Epithelial cell of proximal tubule (primary cell): ENCODE measurements around the gene GLRX. TPM values are rescaled to one million over a fixed set of nuclear protein-coding genes. Genes with fewer than 3 reads are reported as not detected.

Source experiments
- DNase-seq: peaks from one replicate; pipeline ENCODE4 v3.0.0-alpha.2; 2011; ENCODE audit warnings: low read depth
- H3K4me3 ChIP-seq: 2 replicates; pipeline ENCODE4 v1.5.1; 2011; ENCODE audit warnings: low read depth, mild to moderate bottlenecking, low read length
- CTCF ChIP-seq: conservative IDR thresholded peaks from 2 replicates; pipeline ENCODE4 v1.5.1; 2012; ENCODE audit warnings: low read depth, mild to moderate bottlenecking, low read length
- total RNA-seq: library from RNA; depleted of rRNA; stranded (reverse); fragments of >200 nt; gene quantifications from 2 replicates; pipeline ENCODE4 v1.2.3, GENCODE V29; 2015

Gene GLRX
- total RNA-seq, 1 donor from 2014 or later: 147 TPM

GRCh38 chr5:95780597-95780996 lies 41.9 kb downstream of the GLRX start:
- DNase-seq: no peak
- TF ChIP-seq CTCF: no peak
- no peak overlapping the region for H3K4me3 ChIP-seq

- DNase-seq: no peak
- no peak overlapping the region for H3K4me3 ChIP-seq
- no peak for TF ChIP-seq CTCF
Measured at GRCh38 chr5:95779611-95780010, 42.9 kb downstream of the GLRX start.

GRCh38 chr5:95778713-95779436 lies 43.7 kb downstream of the GLRX start:
- no peak overlapping the region for H3K4me3 ChIP-seq
- no peak for TF ChIP-seq CTCF
- no peak for DNase-seq

GRCh38 chr5:95777441-95777840 lies 45.1 kb downstream of the GLRX start:
- TF ChIP-seq CTCF: no peak
- H3K4me3 ChIP-seq: no peak overlapping the region
- no peak for DNase-seq

- no peak for TF ChIP-seq CTCF
- DNase-seq: no peak
- no peak overlapping the region for H3K4me3 ChIP-seq
Measured at GRCh38 chr5:95773335-95774059, 49.0 kb downstream of the GLRX start.

GRCh38 chr5:95771892-95772291 lies 50.6 kb downstream of the GLRX start:
- no peak for DNase-seq
- TF ChIP-seq CTCF: no peak
- no peak overlapping the region for H3K4me3 ChIP-seq
